Stimulated activated CD4-positive, alpha-beta T cell treated with anti-CD3 and anti-CD28 coated beads, Interleukin-4, amount 100 ng/mL, for 48 hours (primary cell): ENCODE measurements around the gene TIRAP.
A peak's percentile ranks its signal among the peaks of the same experiment; 100 is the strongest.
"Not testable (repeated sequence)": the region's sequence is repeated elsewhere in the genome, so short reads cannot be mapped to it uniquely, and the experiment has no call there.

Source experiments
- DNase-seq, 2 donors: peaks; one replicate each; pipeline ENCODE4 v3.0.0-alpha.2; 2020; ENCODE audit warnings: low read depth in 2 of 2

The TIRAP gene

GRCh38 chr11:126282736-126283591, at the start of gene TIRAP:
TSS of gene TIRAP (plus strand) at chr11:126283093. CDS start at chr11:126290895, 7,802 bp downstream.
- peak; percentile 37 to 40 for DNase-seq

GRCh38 chr11:126233391-126233790, 49.5 kb upstream of the TIRAP start:
- DNase-seq = no peak

GRCh38 chr11:126246636-126247035, 36.3 kb upstream of the TIRAP start:
- no peak for DNase-seq

- DNase-seq = no peak
Observed at GRCh38 chr11:126253265-126253664, 29.6 kb upstream of the TIRAP start.

GRCh38 chr11:126254819-126255218, 28.1 kb upstream of the TIRAP start:
- no peak for DNase-seq

GRCh38 chr11:126255507-126255906, 27.4 kb upstream of the TIRAP start:
- not testable (repeated sequence) for DNase-seq

GRCh38 chr11:126256216-126256615, 26.7 kb upstream of the TIRAP start:
- DNase-seq = no peak

- no peak for DNase-seq
Observed at GRCh38 chr11:126257144-126257543, 25.7 kb upstream of the TIRAP start.

GRCh38 chr11:126257764-126258163, 25.1 kb upstream of the TIRAP start:
- no peak for DNase-seq

- DNase-seq = no peak
Observed at GRCh38 chr11:126262216-126262615, 20.7 kb upstream of the TIRAP start.

- no peak for DNase-seq
Observed at GRCh38 chr11:126263489-126263888, 19.4 kb upstream of the TIRAP start.

- no peak for DNase-seq
Observed at GRCh38 chr11:126265811-126266210, 17.1 kb upstream of the TIRAP start.

GRCh38 chr11:126267650-126268049, 15.2 kb upstream of the TIRAP start:
- no peak for DNase-seq

GRCh38 chr11:126268361-126268707, 14.6 kb upstream of the TIRAP start:
- no peak for DNase-seq

- DNase-seq = peak; percentile 99 to 100
Observed at GRCh38 chr11:126268708-126269579, 13.9 kb upstream of the TIRAP start, which contains the start of the genes FOXRED1 and SRPRA. TSS of gene FOXRED1 (plus strand) at chr11:126269154. CDS start at chr11:126269207, 53 bp downstream. TSS of gene SRPRA (minus strand) at chr11:126268895. CDS start at chr11:126268804, 91 bp downstream.

- DNase-seq = no peak
Observed at GRCh38 chr11:126277322-126277721, 5.6 kb upstream of the TIRAP start.

- no peak for DNase-seq
Observed at GRCh38 chr11:126277780-126278179, 5.1 kb upstream of the TIRAP start.

- no peak for DNase-seq
Observed at GRCh38 chr11:126279191-126279590, 3.7 kb upstream of the TIRAP start.

- DNase-seq = no peak
Observed at GRCh38 chr11:126280595-126280994, 2.3 kb upstream of the TIRAP start.

GRCh38 chr11:126281245-126281644, 1.6 kb upstream of the TIRAP start:
- DNase-seq = no peak

- no peak for DNase-seq
Observed at GRCh38 chr11:126281666-126282175, 1.2 kb upstream of the TIRAP start.

- DNase-seq = no peak
Observed at GRCh38 chr11:126282361-126282735, 545 bp upstream of the TIRAP start.
